ENCODE results near the gene MPST.

Gene MPST

GRCh38 chr22:37009490-37009889, 10.1 kb upstream of the MPST start:
- TF ChIP-seq CTCF (IDR thresholded peaks at IDR 0.05; ENCODE audit: low read depth, low read length): no peak
- Histone ChIP-seq H3K4me3 (ENCODE audit: low read depth, low read length) (no peak overlapping the region), H3K36me3 (no peaks in the 10 kb centered on the region), H3K9me3 (ENCODE audit: severe bottlenecking) (peaks cover 4% of the 10 kb centered on the region), H3K27me3 (ENCODE audit: insufficient read depth, low read depth, severe bottlenecking) (peaks cover 22% of the 10 kb centered on the region), H3K27ac (no peak overlapping the region)
- no peak for DNase-seq

GRCh38 chr22:37010174-37010573, 9.4 kb upstream of the MPST start:
- Histone ChIP-seq H3K4me3 (ENCODE audit: low read depth, low read length) (no peak overlapping the region), H3K27me3 (ENCODE audit: insufficient read depth, low read depth, severe bottlenecking) (peaks cover 15% of the 10 kb centered on the region), H3K36me3 (no peaks in the 10 kb centered on the region), H3K9me3 (ENCODE audit: severe bottlenecking) (no peaks in the 10 kb centered on the region), H3K27ac (no peak overlapping the region)
- DNase-seq: no peak
- TF ChIP-seq CTCF (IDR thresholded peaks at IDR 0.05; ENCODE audit: low read depth, low read length): no peak

GRCh38 chr22:37010976-37011375, 8.6 kb upstream of the MPST start:
- H3K4me3 ChIP-seq (ENCODE audit: low read depth, low read length): no peak overlapping the region
- peaks cover 13% of the 10 kb centered on the region for H3K27me3 ChIP-seq (ENCODE audit: insufficient read depth, low read depth, severe bottlenecking)
- no peaks in the 10 kb centered on the region for H3K9me3 ChIP-seq (ENCODE audit: severe bottlenecking)
- no peak for DNase-seq
- no peaks in the 10 kb centered on the region for H3K36me3 ChIP-seq
- no peak for TF ChIP-seq CTCF (IDR thresholded peaks at IDR 0.05; ENCODE audit: low read depth, low read length)
- no peak overlapping the region for H3K27ac ChIP-seq

GRCh38 chr22:37011472-37011871, 8.1 kb upstream of the MPST start:
- Histone ChIP-seq H3K9me3 (ENCODE audit: severe bottlenecking) (no peaks in the 10 kb centered on the region), H3K4me3 (ENCODE audit: low read depth, low read length) (no peak overlapping the region), H3K36me3 (no peaks in the 10 kb centered on the region), H3K27me3 (ENCODE audit: insufficient read depth, low read depth, severe bottlenecking) (peaks cover 13% of the 10 kb centered on the region), H3K27ac (no peak overlapping the region)
- TF ChIP-seq CTCF (IDR thresholded peaks at IDR 0.05; ENCODE audit: low read depth, low read length): no peak
- DNase-seq: no peak

GRCh38 chr22:37012262-37012904, 7.2 kb upstream of the MPST start:
- no peak for TF ChIP-seq CTCF (IDR thresholded peaks at IDR 0.05; ENCODE audit: low read depth, low read length)
- Histone ChIP-seq H3K9me3 (ENCODE audit: severe bottlenecking) (no peaks in the 10 kb centered on the region), H3K27ac (no peak overlapping the region), H3K27me3 (ENCODE audit: insufficient read depth, low read depth, severe bottlenecking) (peaks cover 12% of the 10 kb centered on the region), H3K4me3 (ENCODE audit: low read depth, low read length) (no peak overlapping the region), H3K36me3 (no peaks in the 10 kb centered on the region)
- DNase-seq: no peak

- DNase-seq: no peak
- peaks cover 6% of the 10 kb centered on the region for H3K27me3 ChIP-seq (ENCODE audit: insufficient read depth, low read depth, severe bottlenecking)
- no peak overlapping the region for H3K4me3 ChIP-seq (ENCODE audit: low read depth, low read length)
- H3K9me3 ChIP-seq (ENCODE audit: severe bottlenecking): no peaks in the 10 kb centered on the region
- no peak for TF ChIP-seq CTCF (IDR thresholded peaks at IDR 0.05; ENCODE audit: low read depth, low read length)
- H3K36me3 ChIP-seq: no peaks in the 10 kb centered on the region
- no peak overlapping the region for H3K27ac ChIP-seq
Measured at GRCh38 chr22:37012956-37013355, 6.6 kb upstream of the MPST start.

Measured in WERI-Rb-1 (cell line).